Forelimb muscle (tissue), 1 donor: ENCODE results near the gene TECPR2. TPM values are rescaled to one million over a fixed set of nuclear protein-coding genes. Genes with fewer than 3 reads are reported as not detected.
A peak's percentile ranks its signal among the peaks of the same experiment; 100 is the strongest.

Experiments used
- DNase-seq: peaks from one replicate; pipeline ENCODE4 v3.0.0-alpha.2; 2013; ENCODE audit warnings: low read depth
- polyA plus RNA-seq: library from polyadenylated mRNA; unstranded; fragments of 120-200 nt; gene quantifications from one replicate; pipeline ENCODE4 v1.2.1, GENCODE V29; 2013; ENCODE audit not compliant: insufficient read length

Gene TECPR2
- polyA plus RNA-seq, 1 donor: 12.1 TPM

GRCh38 chr14:102493096-102493495 lies 130.4 kb downstream of the TECPR2 start:
- no peak for DNase-seq

GRCh38 chr14:102493585-102493984 lies 130.8 kb downstream of the TECPR2 start:
- no peak for DNase-seq

- no peak for DNase-seq
Observed at GRCh38 chr14:102495491-102496330, 133.0 kb downstream of the TECPR2 start.

- DNase-seq: no peak
Observed at GRCh38 chr14:102496331-102496691, 133.6 kb downstream of the TECPR2 start.

GRCh38 chr14:102496958-102497744 lies 134.4 kb downstream of the TECPR2 start:
- DNase-seq: no peak

- DNase-seq: no peak
Observed at GRCh38 chr14:102497998-102498677, 135.4 kb downstream of the TECPR2 start.

- DNase-seq: no peak
Observed at GRCh38 chr14:102498678-102499265, 136.0 kb downstream of the TECPR2 start.

- DNase-seq: no peak
Observed at GRCh38 chr14:102499401-102500157, 136.8 kb downstream of the TECPR2 start.

GRCh38 chr14:102500158-102500662 lies 137.5 kb downstream of the TECPR2 start:
- DNase-seq: peak; percentile 49

GRCh38 chr14:102500713-102501112 lies 138.0 kb downstream of the TECPR2 start:
- no peak for DNase-seq

- no peak for DNase-seq
Observed at GRCh38 chr14:102501751-102502315, 139.1 kb downstream of the TECPR2 start.

GRCh38 chr14:102502571-102502970 lies 139.8 kb downstream of the TECPR2 start:
- DNase-seq: no peak

- no peak for DNase-seq
Observed at GRCh38 chr14:102503641-102504327, 141.0 kb downstream of the TECPR2 start.

- DNase-seq: no peak
Observed at GRCh38 chr14:102504328-102504999, 141.7 kb downstream of the TECPR2 start.

GRCh38 chr14:102505000-102505619 lies 142.4 kb downstream of the TECPR2 start:
- no peak for DNase-seq

- DNase-seq: no peak
Observed at GRCh38 chr14:102505775-102506625, 143.3 kb downstream of the TECPR2 start.

- no peak for DNase-seq
Observed at GRCh38 chr14:102506626-102506925, 143.8 kb downstream of the TECPR2 start.
